Right lung (tissue), 5 donors: ENCODE data around the gene CARHSP1. TPM values are rescaled to one million over a fixed set of nuclear protein-coding genes. Genes with fewer than 3 reads are reported as not detected.

Experiments used
- DNase-seq, 2 donors: peaks; one replicate each; pipeline ENCODE4 v3.0.0-alpha.2; 2013
- polyA plus RNA-seq, 5 donors: library from polyadenylated mRNA; unstranded; fragments of 120-200 nt; gene quantifications; one replicate each; pipeline versions ENCODE4 v1.2.1 to v1.2.3, GENCODE V29; 2013; ENCODE audit warnings: inconsistent platforms in 1 of 5, low replicate concordance in 1 of 5; ENCODE audit not compliant: insufficient read length in 5 of 5, insufficient read depth in 1 of 5

CARHSP1 gene
- polyA plus RNA-seq, 5 donors, result 88.1 to 111 (median 90.1) TPM

GRCh38 chr16:8898660-8899318 lies 30.0 kb upstream of the CARHSP1 start:
- DNase-seq, result no peak

GRCh38 chr16:8894736-8895334 lies 26.0 kb upstream of the CARHSP1 start:
- no peak for DNase-seq

- no peak for DNase-seq
Observed at GRCh38 chr16:8893976-8894690, 25.3 kb upstream of the CARHSP1 start.

GRCh38 chr16:8893426-8893825 lies 24.6 kb upstream of the CARHSP1 start:
- no peak for DNase-seq

- no peak for DNase-seq
Observed at GRCh38 chr16:8892101-8892575, 23.3 kb upstream of the CARHSP1 start.

- no peak for DNase-seq
Observed at GRCh38 chr16:8890549-8890921, 21.7 kb upstream of the CARHSP1 start.

- no peak for DNase-seq
Observed at GRCh38 chr16:8889893-8890548, 21.2 kb upstream of the CARHSP1 start.

GRCh38 chr16:8888951-8889892 lies 20.4 kb upstream of the CARHSP1 start:
- DNase-seq, result no peak

GRCh38 chr16:8887952-8888560 lies 19.2 kb upstream of the CARHSP1 start:
- no peak for DNase-seq

GRCh38 chr16:8887431-8887765 lies 18.6 kb upstream of the CARHSP1 start:
- DNase-seq, result no peak

GRCh38 chr16:8886593-8887430 lies 18.0 kb upstream of the CARHSP1 start:
- DNase-seq, result no peak

- DNase-seq, result no peak
Observed at GRCh38 chr16:8885674-8886592, 17.1 kb upstream of the CARHSP1 start.

GRCh38 chr16:8882725-8883377 lies 14.0 kb upstream of the CARHSP1 start:
- no peak for DNase-seq

GRCh38 chr16:8882041-8882617 lies 13.3 kb upstream of the CARHSP1 start, which contains the start of gene LITAFD:
Gene LITAFD (plus strand): TSS chr16:8882351. CDS start chr16:8884356, 2,005 bp downstream.
- DNase-seq, result no peak

GRCh38 chr16:8880839-8881510 lies 12.2 kb upstream of the CARHSP1 start:
- DNase-seq, result no peak

- DNase-seq, result no peak
Observed at GRCh38 chr16:8878523-8878911, 9.7 kb upstream of the CARHSP1 start.

- no peak for DNase-seq
Observed at GRCh38 chr16:8877894-8878522, 9.2 kb upstream of the CARHSP1 start.
